Measurements from ENCODE around the gene ACACB. TPM values are rescaled to one million over a fixed set of nuclear protein-coding genes. Genes with fewer than 3 reads are reported as not detected.

The ACACB gene
- total RNA-seq, 1 donor from 2014 or later = 5.9 TPM

- Mint-ChIP-seq H3K36me3 (ENCODE audit: low read depth) (peaks cover 1% of the 10 kb centered on the region), H3K4me3 (ENCODE audit: unreplicated experiment) (no peak overlapping the region)
Observed at GRCh38 chr12:109222496-109222895, 106.1 kb downstream of the ACACB start.

DNA sequence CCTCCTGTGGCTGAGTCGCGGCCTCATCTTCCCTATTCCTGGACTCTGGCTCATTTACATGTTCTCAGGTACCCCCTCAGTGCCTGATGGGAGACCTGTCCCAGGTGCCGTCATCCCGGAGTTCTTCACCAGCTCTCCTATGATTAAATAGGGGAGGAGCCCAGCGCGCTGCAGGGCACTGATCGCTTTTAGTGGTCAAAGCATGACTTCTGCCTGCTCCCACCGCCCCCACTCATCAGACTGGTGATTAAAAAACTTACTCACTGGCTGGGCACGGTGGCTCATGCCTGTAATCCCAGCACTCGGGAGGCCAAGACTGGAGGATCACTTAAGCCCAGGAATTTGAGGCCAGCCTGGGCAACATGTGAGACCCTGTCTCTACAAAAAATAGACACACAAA lies 106.8 kb downstream of the ACACB start:
- H3K36me3 Mint-ChIP-seq (ENCODE audit: low read depth) = peaks cover 1% of the 10 kb centered on the region
- no peak overlapping the region for H3K27ac Mint-ChIP-seq (ENCODE audit: unreplicated experiment)
- no peaks in the 10 kb centered on the region for H3K9me3 Mint-ChIP-seq (ENCODE audit: low read depth)
- H3K27me3 Mint-ChIP-seq (ENCODE audit: low read depth) = no peaks in the 10 kb centered on the region
- H3K4me1 Mint-ChIP-seq (ENCODE audit: low read depth) = no peaks in the 10 kb centered on the region
- DNase-seq (ENCODE audit: low spot score) = no peak
- no peak for TF ChIP-seq CTCF (IDR thresholded peaks at IDR 0.05)
- H3K4me3 Mint-ChIP-seq (ENCODE audit: unreplicated experiment) = no peak overlapping the region

More at GRCh38 chr12:109222496-109222895, 106.1 kb downstream of the ACACB start:
- Mint-ChIP-seq H3K27me3 (ENCODE audit: low read depth) (no peaks in the 10 kb centered on the region), H3K9me3 (ENCODE audit: low read depth) (no peaks in the 10 kb centered on the region), H3K4me1 (ENCODE audit: low read depth) (no peaks in the 10 kb centered on the region), H3K27ac (ENCODE audit: unreplicated experiment) (no peak overlapping the region)
- no peak for TF ChIP-seq CTCF (IDR thresholded peaks at IDR 0.05)
- no peak for DNase-seq (ENCODE audit: low spot score)

DNA sequence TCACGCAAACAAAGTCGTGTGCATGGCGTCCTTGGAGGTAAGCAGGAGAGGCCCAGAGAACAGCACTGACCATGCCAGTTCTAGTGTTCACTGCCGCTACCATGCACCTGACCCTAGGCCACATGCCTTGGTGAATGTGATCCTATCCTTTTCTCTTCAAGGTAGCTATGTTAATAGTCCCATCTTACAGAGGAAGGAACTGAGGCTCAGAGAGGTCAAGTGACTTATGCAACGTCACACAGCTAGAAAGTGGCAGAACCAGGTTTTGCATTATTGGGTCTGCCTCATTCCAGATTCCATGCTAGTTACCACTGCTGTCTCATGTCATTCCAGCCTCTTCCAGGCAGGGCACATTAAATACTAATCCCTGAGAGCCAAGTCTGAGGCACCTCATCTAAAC lies 107.5 kb downstream of the ACACB start:
- no peak for TF ChIP-seq CTCF (IDR thresholded peaks at IDR 0.05)
- H3K4me1 Mint-ChIP-seq (ENCODE audit: low read depth) = no peaks in the 10 kb centered on the region
- no peak overlapping the region for H3K27ac Mint-ChIP-seq (ENCODE audit: unreplicated experiment)
- H3K36me3 Mint-ChIP-seq (ENCODE audit: low read depth) = peaks cover 1% of the 10 kb centered on the region
- no peaks in the 10 kb centered on the region for H3K27me3 Mint-ChIP-seq (ENCODE audit: low read depth)
- DNase-seq (ENCODE audit: low spot score) = no peak
- no peak overlapping the region for H3K4me3 Mint-ChIP-seq (ENCODE audit: unreplicated experiment)
- no peaks in the 10 kb centered on the region for H3K9me3 Mint-ChIP-seq (ENCODE audit: low read depth)

DNA sequence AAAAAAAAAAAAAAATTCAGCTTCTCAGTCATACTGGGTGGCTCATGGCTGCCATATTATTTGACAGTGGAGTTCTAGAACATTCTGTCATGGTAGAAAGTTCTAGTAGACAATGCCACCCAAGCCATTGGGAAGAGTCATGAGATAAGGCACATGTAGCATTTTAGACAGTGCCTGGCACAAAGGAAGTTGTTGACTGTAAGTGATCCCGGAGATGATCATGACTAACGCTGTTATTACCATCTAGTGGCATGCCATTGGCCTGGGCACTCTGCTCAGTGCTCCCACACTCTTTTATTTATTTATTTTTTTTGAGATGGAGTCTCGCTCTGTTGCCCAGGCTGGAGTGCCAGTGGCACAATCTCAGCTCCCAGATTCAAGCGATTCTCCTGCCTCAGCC lies 112.3 kb downstream of the ACACB start:
- DNase-seq (ENCODE audit: low spot score) = no peak
- H3K27me3 Mint-ChIP-seq (ENCODE audit: low read depth) = no peaks in the 10 kb centered on the region
- no peak overlapping the region for H3K27ac Mint-ChIP-seq (ENCODE audit: unreplicated experiment)
- H3K9me3 Mint-ChIP-seq (ENCODE audit: low read depth) = no peaks in the 10 kb centered on the region
- no peak for TF ChIP-seq CTCF (IDR thresholded peaks at IDR 0.05)
- H3K36me3 Mint-ChIP-seq (ENCODE audit: low read depth) = peaks cover 1% of the 10 kb centered on the region
- no peak overlapping the region for H3K4me3 Mint-ChIP-seq (ENCODE audit: unreplicated experiment)
- no peaks in the 10 kb centered on the region for H3K4me1 Mint-ChIP-seq (ENCODE audit: low read depth)

DNA sequence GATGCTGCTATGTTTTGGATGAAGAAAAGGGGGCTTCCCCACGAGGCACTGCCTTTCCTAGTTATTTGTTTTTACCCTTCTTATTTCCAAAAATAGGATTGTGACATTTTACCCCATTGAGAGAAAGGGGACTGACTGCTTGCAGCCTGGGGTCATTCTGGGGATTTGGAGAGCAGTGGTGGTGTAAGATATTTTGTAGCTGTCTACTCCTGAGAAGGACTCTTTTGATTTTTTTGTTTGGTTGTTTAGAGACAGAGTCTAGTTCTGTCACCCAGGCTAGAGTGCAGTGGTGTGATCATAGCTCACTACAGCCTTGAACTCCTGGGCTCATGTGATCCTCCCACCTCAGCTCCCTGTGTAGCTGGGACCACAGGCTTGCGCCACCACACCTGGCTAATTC lies 113.8 kb downstream of the ACACB start:
- Mint-ChIP-seq H3K9me3 (ENCODE audit: low read depth) (no peaks in the 10 kb centered on the region), H3K27me3 (ENCODE audit: low read depth) (no peaks in the 10 kb centered on the region), H3K4me3 (ENCODE audit: unreplicated experiment) (no peak overlapping the region), H3K36me3 (ENCODE audit: low read depth) (no peaks in the 10 kb centered on the region), H3K27ac (ENCODE audit: unreplicated experiment) (no peak overlapping the region), H3K4me1 (ENCODE audit: low read depth) (no peaks in the 10 kb centered on the region)
- DNase-seq (ENCODE audit: low spot score) = no peak
- no peak for TF ChIP-seq CTCF (IDR thresholded peaks at IDR 0.05)
